Liver (tissue), 9 donors: Measurements from ENCODE around the gene CCDC201. TPM values are rescaled to one million over a fixed set of nuclear protein-coding genes. Genes with fewer than 3 reads are reported as not detected.

Source experiments
- DNase-seq: peaks from one replicate; pipeline ENCODE4 v3.0.0-alpha.2; 2017; ENCODE audit warnings: low spot score
- H3K27ac ChIP-seq, 2 donors: one replicate each; pipeline ENCODE4 v1.7.0; 2013; ENCODE audit warnings: inconsistent platforms in 2 of 2, low read length in 2 of 2, control low read depth in 1 of 2, low read depth in 1 of 2, mild to moderate bottlenecking in 1 of 2
- H3K27me3 ChIP-seq, 4 donors: one replicate each; pipeline versions ENCODE4 v1.6.1 to v1.7.0; 2013; ENCODE audit warnings: low read length in 3 of 4, inconsistent platforms in 1 of 4, mild to moderate bottlenecking in 1 of 4, moderate library complexity in 1 of 4; ENCODE audit not compliant: control insufficient read depth in 4 of 4, insufficient read depth in 4 of 4
- H3K36me3 ChIP-seq, 4 donors: one replicate each; pipeline versions ENCODE4 v1.6.1 to v1.7.0; 2013; ENCODE audit warnings: low read length in 3 of 4, mild to moderate bottlenecking in 3 of 4, low read depth in 1 of 4, moderate library complexity in 1 of 4; ENCODE audit not compliant: control insufficient read depth in 4 of 4, insufficient read depth in 3 of 4
- H3K4me1 ChIP-seq, 4 donors: one replicate each; pipeline versions ENCODE4 v1.6.1 to v1.7.0; 2013; ENCODE audit warnings: low read length in 3 of 4, mild to moderate bottlenecking in 3 of 4, moderate library complexity in 1 of 4; ENCODE audit not compliant: control insufficient read depth in 4 of 4, insufficient read depth in 4 of 4
- H3K4me3 ChIP-seq, 3 donors: one replicate each; pipeline versions ENCODE4 v1.6.1 to v1.7.0; 2013; ENCODE audit warnings: low read length in 3 of 3, control low read depth in 1 of 3, low read depth in 1 of 3, mild to moderate bottlenecking in 1 of 3
- H3K9ac ChIP-seq, 2 donors: one replicate each; pipeline ENCODE4 v1.7.0; 2013; ENCODE audit warnings: low read length in 2 of 2, mild to moderate bottlenecking in 2 of 2, moderate library complexity in 2 of 2, control low read depth in 1 of 2, low read depth in 1 of 2
- H3K9me3 ChIP-seq, 4 donors: one replicate each; pipeline versions ENCODE4 v1.6.1 to v1.7.0; 2013; ENCODE audit warnings: low read length in 3 of 4; ENCODE audit not compliant: control insufficient read depth in 4 of 4
- EGR1 ChIP-seq, 2 donors: IDR thresholded peaks; 2 replicates each; pipeline ENCODE4 v1.6.1; 2016 to 2018; ENCODE audit warnings: antibody characterized with exemption in 2 of 2, low read depth in 2 of 2
- FOXA1 ChIP-seq: IDR thresholded peaks from 2 replicates; pipeline ENCODE4 v1.6.1; 2016; ENCODE audit warnings: antibody characterized with exemption
- FOXA2 ChIP-seq: IDR thresholded peaks from 2 replicates; pipeline ENCODE4 v1.6.1; 2016; ENCODE audit warnings: antibody characterized with exemption
- GABPA ChIP-seq, 2 donors: IDR thresholded peaks in 1 of 2; conservative IDR thresholded peaks in 1 of 2; 2 replicates each; pipeline ENCODE4 v1.6.1; 2016; ENCODE audit warnings: antibody characterized with exemption in 2 of 2, mild to moderate bottlenecking in 1 of 2, moderate library complexity in 1 of 2
- HNF4A ChIP-seq, 2 donors: conservative IDR thresholded peaks; 2 replicates each; pipeline ENCODE4 v1.6.1; 2016; ENCODE audit warnings: antibody characterized with exemption in 2 of 2, mild to moderate bottlenecking in 2 of 2
- HNF4G ChIP-seq: IDR thresholded peaks from 2 replicates; pipeline ENCODE4 v1.6.1; 2016; ENCODE audit warnings: antibody characterized with exemption
- JUND ChIP-seq, 2 donors: IDR thresholded peaks; 2 replicates each; pipeline ENCODE4 v1.6.1; 2016; ENCODE audit warnings: antibody characterized with exemption in 2 of 2
- NR2F2 ChIP-seq: IDR thresholded peaks from 2 replicates; pipeline ENCODE4 v1.6.1; 2016; ENCODE audit warnings: antibody characterized with exemption
- RAD21 ChIP-seq, 2 donors: IDR thresholded peaks; 2 replicates each; pipeline ENCODE4 v1.6.1; 2016; ENCODE audit warnings: antibody characterized with exemption in 2 of 2, mild to moderate bottlenecking in 2 of 2
- RXRA ChIP-seq, 2 donors: IDR thresholded peaks; 2 replicates each; pipeline ENCODE4 v1.6.1; 2017 to 2018; ENCODE audit warnings: antibody characterized with exemption in 2 of 2, mild to moderate bottlenecking in 1 of 2
- SP1 ChIP-seq: IDR thresholded peaks from 2 replicates; pipeline ENCODE4 v1.6.1; 2018; ENCODE audit warnings: antibody characterized with exemption, mild to moderate bottlenecking
- TAF1 ChIP-seq: conservative IDR thresholded peaks from 2 replicates; pipeline ENCODE4 v1.6.1; 2016; ENCODE audit warnings: antibody characterized with exemption, mild to moderate bottlenecking
- YY1 ChIP-seq: IDR thresholded peaks from 2 replicates; pipeline ENCODE4 v1.6.1; 2016; ENCODE audit warnings: antibody characterized with exemption, mild to moderate bottlenecking
- WGBS: extraction: QIAGEN DNeasy Blood & Tissue Kit; methylation state at CpG from one replicate; pipeline ENCODE4 v1.1.7; 2013; 5-methylcytosine and 5-hydroxymethylcytosine counted together
- polyA plus RNA-seq, 2 donors: library from polyadenylated mRNA; stranded (reverse) in 1 of 2; unstranded in 1 of 2; fragments of 200-250 nt in 1 of 2; fragments of >200 nt in 1 of 2; fragmentation: Nextera tagmentation in 1 of 2; extraction: Ambion mirVana in 1 of 2; gene quantifications; one replicate each; pipeline versions ENCODE4 v1.2.1 to v1.2.3, GENCODE V29; 2013 to 2015
- total RNA-seq, 2 donors: library from RNA; depleted of rRNA; stranded (reverse); fragments of >200 nt; gene quantifications; one replicate each; pipeline ENCODE4 v1.2.3, GENCODE V29; 2014
- TF ChIP-seq, protein P1 (sequence below): IDR thresholded peaks from 2 replicates; pipeline ENCODE4 v1.6.1; 2016; ENCODE audit warnings: antibody characterized with exemption
- TF ChIP-seq, protein P2 (sequence below): IDR thresholded peaks from 2 replicates; pipeline ENCODE4 v1.6.1; 2016; ENCODE audit warnings: antibody characterized with exemption
- TF ChIP-seq, protein P3 (sequence below): IDR thresholded peaks from 2 replicates; pipeline ENCODE4 v1.6.1; 2016; ENCODE audit warnings: antibody characterized with exemption, mild to moderate bottlenecking
- TF ChIP-seq, protein P4 (sequence below): IDR thresholded peaks from 2 replicates; pipeline ENCODE4 v1.6.1; 2016; ENCODE audit warnings: antibody characterized with exemption
- TF ChIP-seq, protein P5 (sequence below): fragments of 150-350 bp; IDR thresholded peaks from 2 replicates; pipeline ENCODE4 v1.5.1; 2017; ENCODE audit warnings: improper control_type of control experiment, low read depth, low read length; ENCODE audit not compliant: missing input control
- donor health status: healthy.
- donor health status: healthy.
- donor health status: healthy.
- donor health status: healthy.
- donor health status: healthy.

CCDC201 gene
- total and polyA plus RNA-seq, 4 donors = not detected

DNA sequence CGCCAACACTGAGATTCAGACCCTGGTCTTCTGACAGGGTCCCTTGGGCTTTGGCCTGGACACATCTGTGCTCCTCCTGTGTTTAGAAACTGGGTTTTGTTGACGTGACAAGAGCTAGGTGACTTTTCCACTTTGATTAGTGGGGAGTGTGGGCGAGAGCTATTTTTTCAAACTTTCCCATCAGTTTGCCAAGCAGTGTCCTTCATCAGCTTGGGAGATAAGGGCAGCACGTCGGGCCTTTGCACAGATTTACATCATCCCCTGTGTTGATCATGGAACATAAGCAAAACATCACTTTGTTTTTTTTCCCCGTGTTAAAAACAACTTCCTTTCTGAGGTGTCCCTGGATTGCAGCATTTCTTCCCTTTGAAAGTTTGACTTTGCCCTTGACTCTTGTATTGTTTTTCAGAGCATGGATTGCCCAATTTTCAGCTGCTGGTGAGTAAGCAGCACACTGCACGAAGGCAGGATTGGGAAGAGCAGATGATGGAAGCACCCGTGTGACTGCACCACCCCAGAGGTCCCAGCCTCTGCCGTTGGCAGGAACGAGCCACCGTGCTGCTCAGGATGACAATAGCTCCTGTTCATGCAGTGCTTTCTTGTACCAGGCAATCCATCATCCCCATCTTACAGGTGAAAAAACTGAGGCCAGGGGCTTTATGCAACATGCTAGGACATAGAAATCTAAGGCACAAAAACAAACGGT, 9.0 kb upstream of the CCDC201 start:
- TF ChIP-seq FOXA1 (peak; percentile 76), JUND (IDR thresholded peaks at IDR 0.05) (peak; percentile 94 to 98), FOXA2 (peak; percentile 87), NR2F2 (peak; percentile 65), RXRA (IDR thresholded peaks at IDR 0.05) (peak; percentile 90 to 98), HNF4G (peak; percentile 93), HNF4A (conservative IDR thresholded peaks at IDR 0.05) (peak; percentile 96 to 97), TAF1 (peak; percentile 55), RAD21 (IDR thresholded peaks at IDR 0.05) (peak; percentile 26 to 42), YY1 (peak; percentile 94), GABPA (IDR thresholded peaks at IDR 0.05 in 1 of 2, conservative IDR thresholded peaks at IDR 0.05 in 1 of 2) (peak; percentile 60 to 79), EGR1 (IDR thresholded peaks at IDR 0.05; ENCODE audit: low read depth in 2 of 2) (peak; percentile 95 to 98), SP1 (peak; percentile 98)
- TF ChIP-seq, protein P1, sequence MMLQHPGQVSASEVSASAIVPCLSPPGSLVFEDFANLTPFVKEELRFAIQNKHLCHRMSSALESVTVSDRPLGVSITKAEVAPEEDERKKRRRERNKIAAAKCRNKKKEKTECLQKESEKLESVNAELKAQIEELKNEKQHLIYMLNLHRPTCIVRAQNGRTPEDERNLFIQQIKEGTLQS = peak; percentile 97
- TF ChIP-seq, protein P2, sequence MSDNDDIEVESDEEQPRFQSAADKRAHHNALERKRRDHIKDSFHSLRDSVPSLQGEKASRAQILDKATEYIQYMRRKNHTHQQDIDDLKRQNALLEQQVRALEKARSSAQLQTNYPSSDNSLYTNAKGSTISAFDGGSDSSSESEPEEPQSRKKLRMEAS = peak; percentile 95
- TF ChIP-seq, protein P3, sequence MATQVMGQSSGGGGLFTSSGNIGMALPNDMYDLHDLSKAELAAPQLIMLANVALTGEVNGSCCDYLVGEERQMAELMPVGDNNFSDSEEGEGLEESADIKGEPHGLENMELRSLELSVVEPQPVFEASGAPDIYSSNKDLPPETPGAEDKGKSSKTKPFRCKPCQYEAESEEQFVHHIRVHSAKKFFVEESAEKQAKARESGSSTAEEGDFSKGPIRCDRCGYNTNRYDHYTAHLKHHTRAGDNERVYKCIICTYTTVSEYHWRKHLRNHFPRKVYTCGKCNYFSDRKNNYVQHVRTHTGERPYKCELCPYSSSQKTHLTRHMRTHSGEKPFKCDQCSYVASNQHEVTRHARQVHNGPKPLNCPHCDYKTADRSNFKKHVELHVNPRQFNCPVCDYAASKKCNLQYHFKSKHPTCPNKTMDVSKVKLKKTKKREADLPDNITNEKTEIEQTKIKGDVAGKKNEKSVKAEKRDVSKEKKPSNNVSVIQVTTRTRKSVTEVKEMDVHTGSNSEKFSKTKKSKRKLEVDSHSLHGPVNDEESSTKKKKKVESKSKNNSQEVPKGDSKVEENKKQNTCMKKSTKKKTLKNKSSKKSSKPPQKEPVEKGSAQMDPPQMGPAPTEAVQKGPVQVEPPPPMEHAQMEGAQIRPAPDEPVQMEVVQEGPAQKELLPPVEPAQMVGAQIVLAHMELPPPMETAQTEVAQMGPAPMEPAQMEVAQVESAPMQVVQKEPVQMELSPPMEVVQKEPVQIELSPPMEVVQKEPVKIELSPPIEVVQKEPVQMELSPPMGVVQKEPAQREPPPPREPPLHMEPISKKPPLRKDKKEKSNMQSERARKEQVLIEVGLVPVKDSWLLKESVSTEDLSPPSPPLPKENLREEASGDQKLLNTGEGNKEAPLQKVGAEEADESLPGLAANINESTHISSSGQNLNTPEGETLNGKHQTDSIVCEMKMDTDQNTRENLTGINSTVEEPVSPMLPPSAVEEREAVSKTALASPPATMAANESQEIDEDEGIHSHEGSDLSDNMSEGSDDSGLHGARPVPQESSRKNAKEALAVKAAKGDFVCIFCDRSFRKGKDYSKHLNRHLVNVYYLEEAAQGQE = peak; percentile 75
- TF ChIP-seq, protein P4, sequence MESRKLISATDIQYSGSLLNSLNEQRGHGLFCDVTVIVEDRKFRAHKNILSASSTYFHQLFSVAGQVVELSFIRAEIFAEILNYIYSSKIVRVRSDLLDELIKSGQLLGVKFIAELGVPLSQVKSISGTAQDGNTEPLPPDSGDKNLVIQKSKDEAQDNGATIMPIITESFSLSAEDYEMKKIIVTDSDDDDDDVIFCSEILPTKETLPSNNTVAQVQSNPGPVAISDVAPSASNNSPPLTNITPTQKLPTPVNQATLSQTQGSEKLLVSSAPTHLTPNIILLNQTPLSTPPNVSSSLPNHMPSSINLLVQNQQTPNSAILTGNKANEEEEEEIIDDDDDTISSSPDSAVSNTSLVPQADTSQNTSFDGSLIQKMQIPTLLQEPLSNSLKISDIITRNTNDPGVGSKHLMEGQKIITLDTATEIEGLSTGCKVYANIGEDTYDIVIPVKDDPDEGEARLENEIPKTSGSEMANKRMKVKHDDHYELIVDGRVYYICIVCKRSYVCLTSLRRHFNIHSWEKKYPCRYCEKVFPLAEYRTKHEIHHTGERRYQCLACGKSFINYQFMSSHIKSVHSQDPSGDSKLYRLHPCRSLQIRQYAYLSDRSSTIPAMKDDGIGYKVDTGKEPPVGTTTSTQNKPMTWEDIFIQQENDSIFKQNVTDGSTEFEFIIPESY = peak; percentile 97
- TF ChIP-seq, protein P5, sequence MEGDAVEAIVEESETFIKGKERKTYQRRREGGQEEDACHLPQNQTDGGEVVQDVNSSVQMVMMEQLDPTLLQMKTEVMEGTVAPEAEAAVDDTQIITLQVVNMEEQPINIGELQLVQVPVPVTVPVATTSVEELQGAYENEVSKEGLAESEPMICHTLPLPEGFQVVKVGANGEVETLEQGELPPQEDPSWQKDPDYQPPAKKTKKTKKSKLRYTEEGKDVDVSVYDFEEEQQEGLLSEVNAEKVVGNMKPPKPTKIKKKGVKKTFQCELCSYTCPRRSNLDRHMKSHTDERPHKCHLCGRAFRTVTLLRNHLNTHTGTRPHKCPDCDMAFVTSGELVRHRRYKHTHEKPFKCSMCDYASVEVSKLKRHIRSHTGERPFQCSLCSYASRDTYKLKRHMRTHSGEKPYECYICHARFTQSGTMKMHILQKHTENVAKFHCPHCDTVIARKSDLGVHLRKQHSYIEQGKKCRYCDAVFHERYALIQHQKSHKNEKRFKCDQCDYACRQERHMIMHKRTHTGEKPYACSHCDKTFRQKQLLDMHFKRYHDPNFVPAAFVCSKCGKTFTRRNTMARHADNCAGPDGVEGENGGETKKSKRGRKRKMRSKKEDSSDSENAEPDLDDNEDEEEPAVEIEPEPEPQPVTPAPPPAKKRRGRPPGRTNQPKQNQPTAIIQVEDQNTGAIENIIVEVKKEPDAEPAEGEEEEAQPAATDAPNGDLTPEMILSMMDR = no peak
- Histone ChIP-seq H3K9ac (peak overlapping the region in 1 of 2 donors; percentile 83), H3K36me3 (no peaks in the 10 kb centered on the region), H3K4me3 (no peak overlapping the region), H3K27ac (peak overlapping the region; percentile 81 to 94), H3K9me3 (no peaks in the 10 kb centered on the region), H3K27me3 (no peaks in the 10 kb centered on the region), H3K4me1 (peaks cover 0 to 40% (median 17%) of the 10 kb centered on the region in 4 donors)
- 30% methylated on average over 12 of the region's 12 CpGs for WGBS
- DNase-seq = no peak
